GM12878 (cell line): Measurements from ENCODE around the gene CCDC3. TPM values are rescaled to one million over a fixed set of nuclear protein-coding genes. Genes with fewer than 3 reads are reported as not detected.

Experiments used
- ATAC-seq: fragments of 200-7000 bp; cut with Tn5 transposase; 3 replicates; pipeline ENCODE4 v1.9.1; 2020; ENCODE audit warnings: mild to moderate bottlenecking, moderate library complexity
- BruUV-seq: library from RNA; stranded (reverse); fragments of 400-500 nt; replicated peaks from 2 replicates; lab custom pipeline; 2021; lab: Mats Ljungman, UMichigan
- CTCF ChIA-PET: fragments of 300-600 bp; sonication (Branson Sonifier 250); formaldehyde crosslinking; extraction: SDS; loops from one replicate; lab custom pipeline; 2021; ENCODE audit warnings: inconsistent platforms; lab: Yijun Ruan, JAX
- POLR2A ChIA-PET: fragments of 350-600 bp; formaldehyde crosslinking; extraction: SDS; loops from one replicate; lab custom pipeline; 2021; ENCODE audit warnings: inconsistent platforms; lab: Charles Lee
- RAD21 ChIA-PET: fragments of 300-600 bp; sonication (Branson Sonifier 250); formaldehyde crosslinking; loops from one replicate; lab custom pipeline; 2023; ENCODE audit warnings: antibody characterized with exemption; ENCODE audit not compliant: unreplicated experiment; lab: Charles Lee
- SMC1A ChIA-PET: fragments of 300-600 bp; sonication (Branson Sonifier 250); formaldehyde crosslinking; loops from one replicate; lab custom pipeline; 2023; ENCODE audit not compliant: unreplicated experiment, uncharacterized antibody; lab: Charles Lee
- DNase-seq: peaks from one replicate; pipeline ENCODE4 v3.0.0-alpha.2; 2011; ENCODE audit warnings: low read depth, low spot score
- FAIRE-seq: peaks from 3 replicates; lab custom pipeline; 2011; peaks lifted over from hg19 to GRCh38; lab: Jason Lieb, UNC
- H2AFZ ChIP-seq: 2 replicates; pipeline ENCODE4 v1.6.0; 2011; ENCODE audit warnings: low read depth, low read length, control low read depth; ENCODE audit not compliant: control insufficient read depth
- H3K27ac ChIP-seq: 2 replicates; pipeline ENCODE4 v1.5.1; 2011; ENCODE audit warnings: control low read depth; ENCODE audit not compliant: control insufficient read depth, insufficient read depth
- H3K27me3 ChIP-seq, 2 experiments: replicated peaks in 1 of 2; 2 replicates each; pipeline versions ENCODE4 v1.6.0 to v1.6.1; 2011; ENCODE audit warnings: low read length in 1 of 2; ENCODE audit not compliant: control insufficient read depth in 2 of 2, insufficient read depth in 2 of 2
- H3K36me3 ChIP-seq, 2 experiments: 2 replicates each; pipeline ENCODE4 v1.5.1; 2011; ENCODE audit warnings: low read length in 1 of 2; ENCODE audit not compliant: control insufficient read depth in 2 of 2, insufficient read depth in 2 of 2
- H3K4me1 ChIP-seq: 2 replicates; pipeline ENCODE4 v1.6.1; 2011; ENCODE audit warnings: mild to moderate bottlenecking, low read length, moderate library complexity, mixed read lengths; ENCODE audit not compliant: control insufficient read depth, insufficient read depth
- H3K4me2 ChIP-seq: 2 replicates; pipeline ENCODE4 v1.6.0; 2011; ENCODE audit warnings: control low read depth; ENCODE audit not compliant: control insufficient read depth, insufficient read depth
- H3K4me3 ChIP-seq: fragments of 200-600 bp; sonication (generic); 2 replicates; pipeline ENCODE4 v1.5.1; 2016
- H3K79me2 ChIP-seq: 2 replicates; pipeline ENCODE4 v1.6.0; 2011; ENCODE audit warnings: low read length; ENCODE audit not compliant: control insufficient read depth, insufficient read depth
- H3K9ac ChIP-seq: 2 replicates; pipeline ENCODE4 v1.8.0; 2011; ENCODE audit warnings: low read length, control low read depth, mixed read lengths; ENCODE audit not compliant: control insufficient read depth, insufficient read depth
- H3K9me3 ChIP-seq: replicated peaks from 3 replicates; pipeline ENCODE4 v1.5.1; 2011; ENCODE audit warnings: mild to moderate bottlenecking, low read length; ENCODE audit not compliant: control insufficient read depth, insufficient read depth
- H4K20me1 ChIP-seq: 2 replicates; pipeline ENCODE4 v1.6.0; 2011; ENCODE audit not compliant: control insufficient read depth, insufficient read depth
- BHLHE40 ChIP-seq, 2 experiments: fragments of 450-650 bp in 1 of 2; IDR thresholded peaks; 2 replicates each; pipeline ENCODE4 v1.6.1; 2011 to 2017; ENCODE audit warnings: low read depth in 2 of 2, borderline replicate concordance in 1 of 2, improper control_type of control experiment in 1 of 2, low read length in 1 of 2, mild to moderate bottlenecking in 1 of 2
- ELK1 ChIP-seq: IDR thresholded peaks from 2 replicates; pipeline ENCODE4 v1.6.1; 2012; ENCODE audit warnings: low read depth, low read length, improper control_type of control experiment
- MYC ChIP-seq: IDR thresholded peaks from 2 replicates; pipeline ENCODE4 v1.6.1; 2011; ENCODE audit warnings: mild to moderate bottlenecking, low read length, moderate library complexity, inconsistent platforms; ENCODE audit not compliant: insufficient read depth, insufficient replicate concordance, insufficient read length, severe bottlenecking
- NFIC ChIP-seq: IDR thresholded peaks from 2 replicates; pipeline ENCODE4 v1.6.1; 2012; ENCODE audit warnings: low read depth, mild to moderate bottlenecking, inconsistent platforms, low read length, moderate library complexity
- PAX5 ChIP-seq: IDR thresholded peaks from 2 replicates; pipeline ENCODE4 v1.6.1; 2011; ENCODE audit warnings: low read depth, low read length, borderline replicate concordance
- PML ChIP-seq: IDR thresholded peaks from 2 replicates; pipeline ENCODE4 v1.6.1; 2012; ENCODE audit warnings: low read length, inconsistent platforms
- RCOR1 ChIP-seq: conservative IDR thresholded peaks from 2 replicates; pipeline ENCODE4 v1.6.1; 2012; ENCODE audit warnings: low read depth, low read length, improper control_type of control experiment
- WGBS: methylation state at CpG from one replicate; pipeline ENCODE4 v1.1.6; 2016; ENCODE audit warnings: low lambda C conversion rate; ENCODE audit not compliant: insufficient replicate concordance, insufficient coverage; ENCODE audit errors: missing lambda C conversion rate; 5-methylcytosine and 5-hydroxymethylcytosine counted together
- in situ Hi-C: fragments of 300-500 bp; cut with MboI; formaldehyde crosslinking; loops from 9 replicates; pipeline ENCODE4 v1.14.3; 2018; ENCODE audit warnings: mixed read lengths
- intact Hi-C: fragments of 100-400 bp; cut with micrococcal nuclease; formaldehyde crosslinking; loops from one replicate; pipeline ENCODE4 v1.14.2; 2022; ENCODE audit not compliant: unreplicated experiment
- polyA plus RNA-seq, 11 experiments: library from polyadenylated mRNA; depleted of rRNA in 4 of 11; unstranded in 6 of 11; stranded (reverse) in 5 of 11; fragments of >200 nt; fragmentation: Nextera tagmentation in 4 of 11; fragmentation: Illumina TruSeq in 1 of 11; extraction: Ambion mirVana in 4 of 11; extraction: Trizol in 1 of 11; gene quantifications; 1 replicate in 1 of 11; 2 replicates in 10 of 11; pipeline versions ENCODE4 v1.2.1 to v1.2.3, GENCODE V29; 2011 to 2016; ENCODE audit warnings: inconsistent platforms in 2 of 11, missing spikeins in 2 of 11, low read depth in 1 of 11
- total RNA-seq, 4 experiments: library from RNA; depleted of rRNA in 3 of 4; stranded (reverse); fragments of >200 nt in 3 of 4; fragmentation: Illumina TruSeq in 1 of 4; extraction: Trizol in 1 of 4; gene quantifications; 2 replicates each; pipeline versions ENCODE4 v1.2.1 to v1.2.3, GENCODE V29; 2013 to 2021
- TF ChIP-seq, protein P1 (sequence below): IDR thresholded peaks from 2 replicates; pipeline ENCODE4 v1.6.1; 2012; ENCODE audit warnings: mild to moderate bottlenecking, low read depth, low read length
- TF ChIP-seq, protein P2 (sequence below): fragments of 450-650 bp; formaldehyde crosslinking; IDR thresholded peaks from 2 replicates; pipeline ENCODE4 v1.4.0; 2020; ENCODE audit warnings: mild to moderate bottlenecking, moderate library complexity
- TF ChIP-seq, protein P3 (sequence below): fragments of 450-650 bp; formaldehyde crosslinking; IDR thresholded peaks from 2 replicates; pipeline ENCODE4 v1.4.0; 2022; ENCODE audit warnings: mild to moderate bottlenecking, moderate library complexity

CCDC3 gene
- total and polyA plus RNA-seq, 10 of the 15 experiments (the other 5 are each of a cell fraction or from before 2014, with no cell fraction given), result 0.08 TPM; not detected in 9

GRCh38 chr10:12874501-12874900, 127.0 kb downstream of the CCDC3 start:
- no peak for ATAC-seq
- CTCF ChIA-PET, result no interaction called here
- BruUV-seq, result no TSS peak
- TF ChIP-seq PML (no peak), ELK1 (no peak), RCOR1 (no peak), BHLHE40 (IDR thresholded peaks at IDR 0.05; ENCODE audit: borderline replicate concordance in 1 of 2, low read depth in 2 of 2, low read length in 1 of 2) (no peak), NFIC (no peak), PAX5 (no peak), MYC (no peak)
- TF ChIP-seq, protein P1, sequence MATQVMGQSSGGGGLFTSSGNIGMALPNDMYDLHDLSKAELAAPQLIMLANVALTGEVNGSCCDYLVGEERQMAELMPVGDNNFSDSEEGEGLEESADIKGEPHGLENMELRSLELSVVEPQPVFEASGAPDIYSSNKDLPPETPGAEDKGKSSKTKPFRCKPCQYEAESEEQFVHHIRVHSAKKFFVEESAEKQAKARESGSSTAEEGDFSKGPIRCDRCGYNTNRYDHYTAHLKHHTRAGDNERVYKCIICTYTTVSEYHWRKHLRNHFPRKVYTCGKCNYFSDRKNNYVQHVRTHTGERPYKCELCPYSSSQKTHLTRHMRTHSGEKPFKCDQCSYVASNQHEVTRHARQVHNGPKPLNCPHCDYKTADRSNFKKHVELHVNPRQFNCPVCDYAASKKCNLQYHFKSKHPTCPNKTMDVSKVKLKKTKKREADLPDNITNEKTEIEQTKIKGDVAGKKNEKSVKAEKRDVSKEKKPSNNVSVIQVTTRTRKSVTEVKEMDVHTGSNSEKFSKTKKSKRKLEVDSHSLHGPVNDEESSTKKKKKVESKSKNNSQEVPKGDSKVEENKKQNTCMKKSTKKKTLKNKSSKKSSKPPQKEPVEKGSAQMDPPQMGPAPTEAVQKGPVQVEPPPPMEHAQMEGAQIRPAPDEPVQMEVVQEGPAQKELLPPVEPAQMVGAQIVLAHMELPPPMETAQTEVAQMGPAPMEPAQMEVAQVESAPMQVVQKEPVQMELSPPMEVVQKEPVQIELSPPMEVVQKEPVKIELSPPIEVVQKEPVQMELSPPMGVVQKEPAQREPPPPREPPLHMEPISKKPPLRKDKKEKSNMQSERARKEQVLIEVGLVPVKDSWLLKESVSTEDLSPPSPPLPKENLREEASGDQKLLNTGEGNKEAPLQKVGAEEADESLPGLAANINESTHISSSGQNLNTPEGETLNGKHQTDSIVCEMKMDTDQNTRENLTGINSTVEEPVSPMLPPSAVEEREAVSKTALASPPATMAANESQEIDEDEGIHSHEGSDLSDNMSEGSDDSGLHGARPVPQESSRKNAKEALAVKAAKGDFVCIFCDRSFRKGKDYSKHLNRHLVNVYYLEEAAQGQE, result no peak
- TF ChIP-seq, protein P2, sequence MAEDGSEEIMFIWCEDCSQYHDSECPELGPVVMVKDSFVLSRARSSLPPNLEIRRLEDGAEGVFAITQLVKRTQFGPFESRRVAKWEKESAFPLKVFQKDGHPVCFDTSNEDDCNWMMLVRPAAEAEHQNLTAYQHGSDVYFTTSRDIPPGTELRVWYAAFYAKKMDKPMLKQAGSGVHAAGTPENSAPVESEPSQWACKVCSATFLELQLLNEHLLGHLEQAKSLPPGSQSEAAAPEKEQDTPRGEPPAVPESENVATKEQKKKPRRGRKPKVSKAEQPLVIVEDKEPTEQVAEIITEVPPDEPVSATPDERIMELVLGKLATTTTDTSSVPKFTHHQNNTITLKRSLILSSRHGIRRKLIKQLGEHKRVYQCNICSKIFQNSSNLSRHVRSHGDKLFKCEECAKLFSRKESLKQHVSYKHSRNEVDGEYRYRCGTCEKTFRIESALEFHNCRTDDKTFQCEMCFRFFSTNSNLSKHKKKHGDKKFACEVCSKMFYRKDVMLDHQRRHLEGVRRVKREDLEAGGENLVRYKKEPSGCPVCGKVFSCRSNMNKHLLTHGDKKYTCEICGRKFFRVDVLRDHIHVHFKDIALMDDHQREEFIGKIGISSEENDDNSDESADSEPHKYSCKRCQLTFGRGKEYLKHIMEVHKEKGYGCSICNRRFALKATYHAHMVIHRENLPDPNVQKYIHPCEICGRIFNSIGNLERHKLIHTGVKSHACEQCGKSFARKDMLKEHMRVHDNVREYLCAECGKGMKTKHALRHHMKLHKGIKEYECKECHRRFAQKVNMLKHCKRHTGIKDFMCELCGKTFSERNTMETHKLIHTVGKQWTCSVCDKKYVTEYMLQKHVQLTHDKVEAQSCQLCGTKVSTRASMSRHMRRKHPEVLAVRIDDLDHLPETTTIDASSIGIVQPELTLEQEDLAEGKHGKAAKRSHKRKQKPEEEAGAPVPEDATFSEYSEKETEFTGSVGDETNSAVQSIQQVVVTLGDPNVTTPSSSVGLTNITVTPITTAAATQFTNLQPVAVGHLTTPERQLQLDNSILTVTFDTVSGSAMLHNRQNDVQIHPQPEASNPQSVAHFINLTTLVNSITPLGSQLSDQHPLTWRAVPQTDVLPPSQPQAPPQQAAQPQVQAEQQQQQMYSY (CRISPR knock-in tag), result no peak
- TF ChIP-seq, protein P3, sequence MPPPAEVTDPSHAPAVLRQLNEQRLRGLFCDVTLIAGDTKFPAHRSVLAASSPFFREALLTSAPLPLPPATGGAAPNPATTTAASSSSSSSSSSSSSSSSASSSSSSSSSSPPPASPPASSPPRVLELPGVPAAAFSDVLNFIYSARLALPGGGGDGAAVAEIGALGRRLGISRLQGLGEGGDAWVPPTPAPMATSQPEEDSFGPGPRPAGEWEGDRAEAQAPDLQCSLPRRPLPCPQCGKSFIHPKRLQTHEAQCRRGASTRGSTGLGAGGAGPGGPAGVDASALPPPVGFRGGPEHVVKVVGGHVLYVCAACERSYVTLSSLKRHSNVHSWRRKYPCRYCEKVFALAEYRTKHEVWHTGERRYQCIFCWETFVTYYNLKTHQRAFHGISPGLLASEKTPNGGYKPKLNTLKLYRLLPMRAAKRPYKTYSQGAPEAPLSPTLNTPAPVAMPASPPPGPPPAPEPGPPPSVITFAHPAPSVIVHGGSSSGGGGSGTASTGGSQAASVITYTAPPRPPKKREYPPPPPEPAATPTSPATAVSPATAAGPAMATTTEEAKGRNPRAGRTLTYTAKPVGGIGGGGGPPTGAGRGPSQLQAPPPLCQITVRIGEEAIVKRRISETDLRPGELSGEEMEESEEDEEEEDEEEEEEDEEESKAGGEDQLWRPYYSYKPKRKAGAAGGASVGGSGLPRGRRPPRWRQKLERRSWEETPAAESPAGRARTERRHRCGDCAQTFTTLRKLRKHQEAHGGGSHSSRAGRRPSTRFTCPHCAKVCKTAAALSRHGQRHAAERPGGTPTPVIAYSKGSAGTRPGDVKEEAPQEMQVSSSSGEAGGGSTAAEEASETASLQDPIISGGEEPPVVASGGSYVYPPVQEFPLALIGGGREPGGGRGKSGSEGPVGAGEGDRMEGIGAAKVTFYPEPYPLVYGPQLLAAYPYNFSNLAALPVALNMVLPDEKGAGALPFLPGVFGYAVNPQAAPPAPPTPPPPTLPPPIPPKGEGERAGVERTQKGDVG (CRISPR knock-in tag), result no peak

More at GRCh38 chr10:12874501-12874900, 127.0 kb downstream of the CCDC3 start:
- POLR2A ChIA-PET, result no interaction called here
- no peak overlapping the region for H3K9ac ChIP-seq
- SMC1A ChIA-PET, result no interaction called here
- H3K4me1 ChIP-seq, result no peaks in the 10 kb centered on the region
- in situ Hi-C loops, result no loop called here
- no peaks in the 10 kb centered on the region for H3K36me3 ChIP-seq
- RAD21 ChIA-PET, result no interaction called here
- no peak overlapping the region for H3K27ac ChIP-seq
- no peaks in the 10 kb centered on the region for H4K20me1 ChIP-seq
- DNase-seq (no peak), FAIRE-seq (no peak)
- H3K4me2 ChIP-seq, result no peak overlapping the region
- no peaks in the 10 kb centered on the region for H3K27me3 ChIP-seq
- 69% methylated on average over 6 of the region's 6 CpGs for WGBS
- H3K4me3 ChIP-seq, result no peak overlapping the region
- H2AFZ ChIP-seq, result no peak overlapping the region
- intact Hi-C loops, result no loop called here
- no peaks in the 10 kb centered on the region for H3K79me2 ChIP-seq
- H3K9me3 ChIP-seq, result no peaks in the 10 kb centered on the region; the same call in 2 of the 3 replicates
